Astrocyte of the hippocampus (primary cell): Measurements from ENCODE around the gene YWHAH.
"Not testable (repeated sequence)": the region's sequence is repeated elsewhere in the genome, so short reads cannot be mapped to it uniquely, and the experiment has no call there.

Source experiments
- DNase-seq: peaks from one replicate; pipeline ENCODE4 v3.0.0; 2011; ENCODE audit warnings: low read depth, low spot score

YWHAH gene

DNA sequence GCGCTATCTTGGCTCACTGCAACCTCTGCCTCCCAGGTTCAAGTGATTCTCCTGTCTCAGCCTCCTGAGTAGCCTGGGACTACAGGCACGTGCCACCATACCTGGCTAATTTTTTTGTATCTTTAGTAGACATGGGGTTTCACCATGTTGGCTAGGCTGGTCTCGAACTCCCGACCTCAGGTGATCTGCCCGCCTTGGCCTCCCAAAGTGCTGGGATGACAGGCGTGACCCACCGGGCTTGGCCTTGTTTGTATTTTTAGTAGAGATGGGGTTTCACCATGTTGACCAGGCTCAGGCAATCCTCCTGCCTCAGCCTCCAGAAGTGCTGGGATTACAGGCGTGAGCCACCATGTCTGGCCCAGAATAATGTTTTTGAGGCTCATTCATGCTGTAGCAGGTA lies 37.6 kb downstream of the YWHAH start:
- not testable (repeated sequence) for DNase-seq

DNA sequence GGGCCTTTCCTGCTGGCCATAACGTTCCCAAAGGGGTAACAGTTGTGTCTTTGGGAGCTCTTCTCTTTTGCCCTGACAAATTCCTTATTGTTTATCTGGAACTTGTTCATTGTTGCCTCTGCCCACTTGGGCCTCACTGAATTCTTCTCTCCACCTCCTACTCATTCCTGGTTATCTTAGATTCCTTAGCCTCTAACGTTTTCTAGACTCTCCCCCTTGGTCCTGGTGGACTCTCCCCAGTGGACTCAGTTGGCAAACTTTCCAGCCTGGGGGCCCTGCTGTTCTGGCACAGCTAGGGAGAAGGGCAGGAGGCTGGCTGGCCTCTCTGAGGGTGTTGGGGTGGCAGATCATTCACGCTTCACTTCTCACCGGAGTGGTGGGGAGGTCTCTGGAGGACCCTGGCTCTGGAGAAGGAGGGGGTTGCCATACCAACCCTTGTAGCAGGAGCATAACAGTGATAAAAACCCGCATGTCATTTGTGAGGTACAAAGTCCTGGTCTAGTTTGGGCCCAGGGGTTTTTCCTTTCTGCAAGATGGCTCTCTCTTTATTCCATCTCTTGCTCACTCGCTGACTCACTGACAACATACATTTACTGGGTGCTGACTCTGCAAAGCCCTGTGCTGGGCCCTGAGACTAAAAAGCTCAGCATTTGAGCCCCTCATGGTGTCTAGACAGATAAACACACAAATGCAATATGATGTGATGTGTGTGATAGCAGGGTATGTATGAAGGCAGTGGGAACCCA lies 39.7 kb downstream of the YWHAH start:
- no peak for DNase-seq

DNA sequence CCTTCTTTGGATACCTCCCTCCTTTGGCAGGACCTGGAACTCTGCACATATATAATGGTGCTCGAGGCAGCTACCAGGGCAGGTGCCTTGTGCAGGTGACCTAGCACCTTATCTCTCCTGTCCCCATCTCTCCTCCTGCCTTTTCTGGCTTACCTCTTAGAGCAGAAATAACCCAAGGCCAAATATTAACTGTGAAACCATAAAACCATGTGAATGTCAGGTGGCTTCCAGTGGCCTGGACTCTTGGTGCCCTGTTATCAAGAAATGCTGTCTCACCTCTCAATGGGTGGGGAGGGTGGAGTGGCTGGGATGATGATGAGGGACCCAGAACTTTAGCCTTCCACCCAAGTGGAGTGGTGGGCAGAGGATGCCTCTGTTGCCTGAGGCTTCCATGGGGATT lies 42.9 kb downstream of the YWHAH start:
- no peak for DNase-seq

DNA sequence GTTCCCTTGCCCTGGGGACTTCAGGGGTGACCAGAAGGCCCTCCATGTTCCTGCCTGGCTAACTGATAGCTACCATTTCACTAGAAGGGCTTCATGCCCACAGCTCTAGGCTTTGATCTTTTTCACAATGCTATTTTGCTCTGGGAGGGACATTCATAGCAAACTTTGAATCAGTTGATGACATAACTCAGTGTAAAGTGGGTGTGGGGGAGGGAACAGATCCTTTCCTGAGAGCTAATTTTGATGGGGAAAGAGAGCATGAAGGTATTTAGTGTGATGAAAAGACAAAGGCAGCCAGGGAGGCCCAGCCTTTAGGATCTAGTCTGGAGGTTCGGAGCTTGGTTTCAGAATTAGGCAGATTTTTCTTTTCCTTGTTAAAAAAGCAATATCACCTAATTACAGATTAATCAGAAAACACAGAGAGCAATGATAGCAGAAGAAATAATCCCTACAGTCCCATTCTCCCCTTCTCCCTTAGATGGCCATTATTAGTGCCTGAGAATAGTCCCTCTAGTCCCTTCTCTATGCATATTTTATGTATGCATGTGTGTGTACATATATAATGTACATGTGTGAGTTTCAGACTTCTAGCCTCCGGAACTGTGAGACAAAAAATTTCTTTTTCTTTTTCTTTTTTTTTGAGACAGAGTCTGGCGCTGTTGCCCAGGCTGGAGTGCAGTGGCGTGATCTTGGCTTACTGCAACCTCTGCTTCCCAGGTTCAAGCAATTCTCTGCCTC lies 46.9 kb downstream of the YWHAH start:
- DNase-seq: no peak

DNA sequence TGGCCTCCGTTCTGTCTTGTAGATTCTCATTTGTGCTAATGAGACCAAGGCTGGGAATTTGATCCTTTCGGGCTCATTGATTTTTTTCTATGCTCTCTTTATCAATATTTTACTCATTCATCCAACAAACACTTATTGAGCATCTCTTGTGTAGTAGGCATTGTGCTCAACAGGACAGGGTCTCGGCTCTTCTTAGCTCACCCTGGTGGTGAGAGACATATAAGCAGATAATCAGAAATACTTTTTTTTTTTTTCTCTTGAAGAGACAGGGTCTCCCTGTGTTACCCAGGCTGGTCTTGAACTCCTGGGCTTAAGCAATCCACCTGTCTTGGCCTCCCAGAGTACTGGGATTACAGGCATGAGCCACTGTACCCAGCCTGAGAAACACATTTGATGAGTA lies 50.7 kb downstream of the YWHAH start:
- DNase-seq: no peak

DNA sequence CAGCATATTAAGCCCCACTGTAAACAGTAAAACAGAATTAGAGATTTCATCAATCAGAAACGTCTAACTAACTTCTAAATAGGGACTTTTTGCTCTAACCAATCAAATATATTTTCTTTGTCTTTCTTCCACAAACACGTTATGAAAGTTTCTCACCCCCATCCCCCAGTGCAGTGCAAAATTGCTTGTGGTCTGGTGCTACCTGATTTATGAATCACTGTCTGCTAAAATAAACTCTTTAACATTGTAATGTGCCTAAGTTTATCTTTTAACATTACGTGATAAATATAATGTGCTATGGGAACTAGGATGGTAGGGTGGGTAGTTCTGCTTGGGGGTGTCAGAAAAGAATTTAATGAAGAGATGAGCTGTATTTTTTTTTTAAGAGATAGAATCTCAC lies 51.5 kb downstream of the YWHAH start:
- no peak for DNase-seq

DNA sequence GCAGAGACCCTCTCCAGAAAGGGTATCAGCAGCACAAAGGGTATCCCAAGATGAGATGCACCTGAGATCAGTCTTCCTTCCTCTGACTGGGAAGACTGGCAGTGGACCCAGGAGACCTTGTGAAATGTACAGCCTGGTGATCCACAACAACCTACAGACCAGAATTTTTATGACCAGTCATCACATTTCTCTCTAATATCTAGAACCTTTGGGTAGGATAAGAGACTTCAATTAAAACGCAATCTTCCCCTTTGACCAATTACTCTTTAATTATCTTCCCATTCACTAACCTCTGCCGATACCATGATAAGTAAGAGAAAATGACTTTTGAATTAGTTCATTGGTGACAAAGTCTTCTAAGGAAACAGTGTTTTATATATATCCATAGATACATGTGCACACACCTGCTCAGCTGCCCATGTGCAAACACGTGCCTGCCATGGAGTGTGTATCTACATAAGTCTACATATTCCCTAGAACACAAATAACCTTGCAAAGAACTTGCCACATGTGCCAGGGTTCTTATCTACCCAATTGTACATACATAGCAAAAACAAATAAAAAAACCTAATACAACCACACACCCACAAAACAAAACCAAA lies 54.5 kb downstream of the YWHAH start:
- no peak for DNase-seq

DNA sequence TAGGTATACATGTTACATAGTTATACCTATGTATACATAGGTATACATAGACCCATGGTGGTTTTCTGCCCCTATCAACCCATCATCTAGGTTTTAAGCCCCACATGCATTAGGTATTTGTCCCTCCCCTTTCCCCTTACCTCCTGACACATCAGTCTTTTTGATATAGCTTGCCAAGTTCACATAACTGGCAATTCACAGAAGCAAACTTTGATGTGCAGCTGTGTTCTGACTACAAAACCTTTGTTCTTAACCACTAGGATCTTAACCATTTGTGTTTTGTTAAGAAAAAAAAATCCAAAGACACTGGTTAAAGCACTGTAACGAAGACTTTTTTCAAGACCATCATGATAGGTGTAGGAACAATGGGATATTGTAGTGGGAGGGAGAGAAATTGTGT lies 55.8 kb downstream of the YWHAH start:
- no peak for DNase-seq

DNA sequence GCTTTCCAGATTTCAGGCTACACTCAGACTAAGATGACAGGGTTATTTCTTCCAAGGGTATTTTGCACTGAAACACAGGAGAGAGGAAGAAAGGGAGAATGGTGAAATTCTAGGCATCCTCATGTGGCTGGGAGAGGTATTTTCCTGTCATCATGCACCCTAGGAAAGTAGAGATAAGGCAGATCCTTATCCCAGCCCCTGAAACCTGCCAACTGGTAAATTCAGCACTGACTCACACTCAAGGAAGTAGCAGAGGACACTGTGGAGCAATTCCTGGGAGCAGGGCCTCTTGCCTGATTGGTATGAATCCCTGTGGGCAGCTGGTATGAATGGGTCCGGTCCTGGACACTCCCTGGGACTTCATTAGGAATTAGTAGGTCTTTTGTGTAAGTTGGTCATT lies 61.1 kb downstream of the YWHAH start:
- peak; percentile 59 for DNase-seq
